ENCODE results near the gene FAM78A. TPM values are rescaled to one million over a fixed set of nuclear protein-coding genes. Genes with fewer than 3 reads are reported as not detected.

The FAM78A gene
- total RNA-seq, 6 experiments from 2014 or later = 0.11 to 0.83 (median 0.34) TPM

DNA sequence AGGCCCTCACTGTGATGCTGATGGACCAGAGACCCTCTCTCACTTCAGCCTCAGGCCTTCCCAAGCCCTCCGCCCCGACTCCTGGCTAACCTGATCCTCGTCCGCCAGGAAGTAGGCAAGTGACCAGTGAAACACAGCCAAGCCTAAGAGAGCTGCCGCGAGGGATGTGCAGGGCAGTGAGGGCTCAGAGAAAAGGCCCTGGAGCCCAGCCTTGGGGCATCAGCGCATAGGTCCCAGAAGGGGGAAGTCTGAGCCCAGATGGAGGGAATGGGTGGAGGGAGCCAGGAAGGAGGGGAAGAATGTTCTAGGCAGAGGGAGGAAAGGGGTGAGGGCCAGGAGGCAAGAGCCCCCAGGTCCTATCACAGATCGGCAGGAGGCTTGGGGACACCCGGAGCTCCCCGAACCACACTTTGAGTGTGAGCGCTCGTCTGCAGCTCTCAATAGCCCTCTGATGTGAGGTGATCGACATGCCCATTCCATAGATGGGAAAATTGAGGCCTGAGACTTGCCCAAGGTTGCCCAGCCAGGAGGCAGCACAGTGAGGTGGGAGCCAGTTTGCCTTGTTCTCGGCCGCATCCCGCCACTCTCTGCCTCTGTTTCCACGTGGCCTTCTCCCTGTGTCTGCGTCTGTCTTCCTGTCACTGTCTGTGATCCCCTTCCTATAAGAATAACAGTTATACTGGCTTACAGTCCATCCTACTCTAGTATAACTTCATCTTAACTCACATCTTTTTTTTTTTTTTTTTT is 33.4 kb upstream of the FAM78A start:
- Mint-ChIP-seq H3K27ac (no peak overlapping the region), H3K4me3 (no peak overlapping the region), H3K9me3 (no peaks in the 10 kb centered on the region), H3K36me3 (ENCODE audit: low read depth) (no peaks in the 10 kb centered on the region), H3K4me1 (ENCODE audit: low read depth) (peaks cover 8% of the 10 kb centered on the region), H3K27me3 (ENCODE audit: insufficient read depth) (peaks cover 12% of the 10 kb centered on the region)
- TF ChIP-seq, protein P1, sequence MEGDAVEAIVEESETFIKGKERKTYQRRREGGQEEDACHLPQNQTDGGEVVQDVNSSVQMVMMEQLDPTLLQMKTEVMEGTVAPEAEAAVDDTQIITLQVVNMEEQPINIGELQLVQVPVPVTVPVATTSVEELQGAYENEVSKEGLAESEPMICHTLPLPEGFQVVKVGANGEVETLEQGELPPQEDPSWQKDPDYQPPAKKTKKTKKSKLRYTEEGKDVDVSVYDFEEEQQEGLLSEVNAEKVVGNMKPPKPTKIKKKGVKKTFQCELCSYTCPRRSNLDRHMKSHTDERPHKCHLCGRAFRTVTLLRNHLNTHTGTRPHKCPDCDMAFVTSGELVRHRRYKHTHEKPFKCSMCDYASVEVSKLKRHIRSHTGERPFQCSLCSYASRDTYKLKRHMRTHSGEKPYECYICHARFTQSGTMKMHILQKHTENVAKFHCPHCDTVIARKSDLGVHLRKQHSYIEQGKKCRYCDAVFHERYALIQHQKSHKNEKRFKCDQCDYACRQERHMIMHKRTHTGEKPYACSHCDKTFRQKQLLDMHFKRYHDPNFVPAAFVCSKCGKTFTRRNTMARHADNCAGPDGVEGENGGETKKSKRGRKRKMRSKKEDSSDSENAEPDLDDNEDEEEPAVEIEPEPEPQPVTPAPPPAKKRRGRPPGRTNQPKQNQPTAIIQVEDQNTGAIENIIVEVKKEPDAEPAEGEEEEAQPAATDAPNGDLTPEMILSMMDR (IDR thresholded peaks at IDR 0.05) = no peak
- no peak for DNase-seq

DNA sequence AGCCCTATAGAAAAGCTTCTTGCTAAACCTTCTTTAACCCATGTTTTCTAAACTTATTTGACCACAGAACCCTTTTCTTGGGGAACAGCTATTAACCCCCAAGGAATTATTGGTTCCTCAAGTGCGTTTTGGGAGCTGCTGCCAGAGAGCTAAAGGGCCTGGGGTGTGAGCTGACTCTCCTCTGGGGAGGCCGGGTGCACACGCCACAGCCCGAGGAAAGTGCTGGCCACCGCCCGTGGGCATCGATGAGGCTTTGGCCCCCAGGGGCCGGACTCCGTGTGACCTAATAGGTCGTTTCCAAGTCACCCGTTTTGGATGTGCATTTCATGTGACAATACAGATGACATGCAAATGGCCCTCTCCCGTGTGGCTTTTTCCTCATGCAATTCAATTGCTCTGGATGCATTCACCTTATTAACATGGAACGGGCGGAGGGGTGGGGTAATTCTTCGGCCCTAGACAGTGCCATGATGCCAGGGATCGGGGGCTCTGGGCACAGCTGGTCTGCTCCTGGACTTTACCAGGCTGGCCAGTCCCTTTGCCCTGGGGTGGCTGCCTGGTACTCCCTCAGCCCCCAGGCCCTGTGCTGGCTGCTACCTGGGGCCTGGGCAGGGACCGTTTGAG is 32.7 kb upstream of the FAM78A start:
- H3K4me3 Mint-ChIP-seq = no peak overlapping the region
- DNase-seq = no peak
- H3K36me3 Mint-ChIP-seq (ENCODE audit: low read depth) = no peaks in the 10 kb centered on the region
- no peak overlapping the region for H3K27ac Mint-ChIP-seq
- TF ChIP-seq, protein P1 (IDR thresholded peaks at IDR 0.05) = no peak
- H3K4me1 Mint-ChIP-seq (ENCODE audit: low read depth) = peaks cover 14% of the 10 kb centered on the region
- no peaks in the 10 kb centered on the region for H3K9me3 Mint-ChIP-seq
- peaks cover 12% of the 10 kb centered on the region for H3K27me3 Mint-ChIP-seq (ENCODE audit: insufficient read depth)

DNA sequence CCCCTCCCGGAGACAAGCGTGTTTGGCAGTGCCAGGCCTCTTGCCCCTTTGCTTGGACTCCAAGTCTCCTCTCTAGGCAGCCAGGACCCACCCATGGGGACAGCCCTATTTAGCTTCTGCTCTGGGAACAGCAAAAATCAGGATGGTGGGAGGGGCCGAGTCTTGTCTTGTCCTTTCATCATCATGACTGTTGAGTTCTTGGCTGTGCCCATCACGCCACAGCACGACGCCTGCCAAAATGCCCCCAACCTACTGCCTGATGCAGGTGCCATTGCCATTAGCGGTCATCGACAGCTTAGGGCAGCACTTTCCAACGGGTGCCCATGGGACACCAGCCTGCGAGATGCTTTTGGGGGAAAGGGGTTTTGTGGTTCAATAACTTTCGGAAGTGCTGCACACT is 32.1 kb upstream of the FAM78A start:
- Mint-ChIP-seq H3K36me3 (ENCODE audit: low read depth) (no peaks in the 10 kb centered on the region), H3K27me3 (ENCODE audit: insufficient read depth) (peaks cover 15% of the 10 kb centered on the region), H3K9me3 (no peaks in the 10 kb centered on the region), H3K4me3 (no peak overlapping the region), H3K27ac (no peak overlapping the region), H3K4me1 (ENCODE audit: low read depth) (peaks cover 14% of the 10 kb centered on the region)
- DNase-seq = no peak
- TF ChIP-seq, protein P1 (IDR thresholded peaks at IDR 0.05) = no peak

DNA sequence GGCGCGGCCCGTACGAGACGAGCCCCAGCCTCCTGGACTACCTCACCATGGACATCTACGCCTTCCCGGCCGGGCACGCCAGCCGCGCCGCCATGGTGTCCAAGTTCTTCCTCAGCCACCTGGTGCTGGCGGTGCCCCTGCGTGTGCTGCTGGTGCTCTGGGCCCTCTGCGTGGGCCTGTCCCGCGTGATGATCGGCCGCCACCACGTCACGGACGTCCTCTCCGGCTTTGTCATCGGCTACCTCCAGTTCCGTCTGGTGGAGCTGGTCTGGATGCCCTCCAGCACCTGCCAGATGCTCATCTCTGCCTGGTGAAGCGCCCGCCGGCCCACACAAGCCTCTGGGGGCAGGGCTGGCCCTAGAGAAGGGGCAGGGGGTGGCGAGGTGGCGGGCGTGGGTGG is 31.7 kb upstream of the FAM78A start:
- Mint-ChIP-seq H3K36me3 (ENCODE audit: low read depth) (no peaks in the 10 kb centered on the region), H3K4me3 (no peak overlapping the region), H3K4me1 (ENCODE audit: low read depth) (peaks cover 14% of the 10 kb centered on the region), H3K27me3 (ENCODE audit: insufficient read depth) (peaks cover 15% of the 10 kb centered on the region), H3K9me3 (no peaks in the 10 kb centered on the region), H3K27ac (no peak overlapping the region)
- TF ChIP-seq, protein P1 (IDR thresholded peaks at IDR 0.05) = no peak
- no peak for DNase-seq

DNA sequence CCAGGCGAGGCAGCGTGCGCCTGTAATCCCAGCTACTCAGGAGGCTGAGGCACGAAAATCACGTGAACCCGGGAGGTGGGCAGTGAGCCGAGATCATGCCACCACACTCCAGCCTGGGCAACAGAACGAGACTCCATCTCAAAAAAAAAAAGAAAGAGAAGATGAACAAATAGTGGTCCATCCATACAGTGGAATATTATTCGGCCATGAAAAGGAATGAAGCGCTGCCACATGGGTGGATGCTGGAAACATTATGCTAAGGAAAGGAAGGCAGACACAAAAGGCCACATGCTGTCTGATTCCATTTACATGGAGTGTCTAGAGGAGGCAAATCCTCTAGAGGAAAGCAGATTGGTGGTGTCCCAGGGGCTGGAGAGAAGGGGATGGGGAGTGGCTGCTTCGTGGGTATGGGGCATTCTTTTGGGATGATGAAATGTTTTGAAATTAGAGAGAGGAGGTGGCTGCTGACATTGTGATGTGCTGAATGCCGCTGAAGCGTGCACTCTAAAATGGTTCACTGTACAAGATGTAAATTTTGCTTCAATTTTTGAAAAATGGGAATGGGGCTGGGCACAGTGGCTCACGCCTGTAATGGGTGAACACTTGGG is 30.2 kb upstream of the FAM78A start:
- Mint-ChIP-seq H3K9me3 (no peaks in the 10 kb centered on the region), H3K27me3 (ENCODE audit: insufficient read depth) (peaks cover 7% of the 10 kb centered on the region), H3K36me3 (ENCODE audit: low read depth) (no peaks in the 10 kb centered on the region), H3K4me3 (no peak overlapping the region), H3K27ac (no peak overlapping the region), H3K4me1 (ENCODE audit: low read depth) (peaks cover 14% of the 10 kb centered on the region)
- no peak for DNase-seq
- TF ChIP-seq, protein P1 (IDR thresholded peaks at IDR 0.05) = no peak
